Prostate gland (tissue), 2 donors: ENCODE data around the gene MEGF8. TPM values are rescaled to one million over a fixed set of nuclear protein-coding genes. Genes with fewer than 3 reads are reported as not detected.

Source experiments
- DNase-seq: peaks from one replicate; pipeline ENCODE4 v3.0.0-alpha.2; 2019; ENCODE audit warnings: low spot score
- H3K27ac ChIP-seq, 2 donors: fragments of 200-600 bp; sonication (generic); 2 replicates each; pipeline ENCODE4 v1.5.1; 2017 to 2019
- H3K27me3 ChIP-seq: fragments of 200-600 bp; sonication (generic); replicated peaks from 2 replicates; pipeline ENCODE4 v1.5.1; 2019; ENCODE audit not compliant: insufficient read depth
- H3K36me3 ChIP-seq, 2 donors: fragments of 200-600 bp; sonication (generic); 1 replicate in 1 of 2; 2 replicates in 1 of 2; pipeline versions ENCODE4 v1.5.1 to v1.8.1; 2017 to 2019
- H3K4me1 ChIP-seq: fragments of 200-600 bp; sonication (generic); replicated peaks from 2 replicates; pipeline ENCODE4 v1.5.1; 2019
- H3K4me3 ChIP-seq, 2 donors: fragments of 200-600 bp; sonication (generic); 2 replicates each; pipeline ENCODE4 v1.5.1; 2017 to 2019
- H3K9me3 ChIP-seq: fragments of 200-600 bp; sonication (generic); 2 replicates; pipeline ENCODE4 v1.5.1; 2017
- CTCF ChIP-seq, 4 experiments: fragments of 200-600 bp in 2 of 4; fragments of 450-650 bp in 2 of 4; sonication (generic) in 2 of 4; IDR thresholded peaks; 1 replicate in 3 of 4; 2 replicates in 1 of 4; pipeline ENCODE4 v1.5.1; 2016 to 2019; ENCODE audit warnings: antibody characterized with exemption in 4 of 4, mild to moderate bottlenecking in 2 of 4, moderate library complexity in 2 of 4
- POLR2A ChIP-seq: fragments of 450-650 bp; IDR thresholded peaks from one replicate; pipeline ENCODE4 v1.6.1; 2016; ENCODE audit warnings: antibody characterized with exemption, mild to moderate bottlenecking
- POLR2AphosphoS5 ChIP-seq: sonication (generic); formaldehyde crosslinking; IDR thresholded peaks from one replicate; pipeline ENCODE4 v1.6.1; 2017; ENCODE audit warnings: antibody characterized with exemption
- WGBS: methylation state at CpG from one replicate; pipeline ENCODE4 v1.1.5; 2018; 5-methylcytosine and 5-hydroxymethylcytosine counted together
- intact Hi-C: fragments of 100-400 bp; cut with DNase I; formaldehyde crosslinking; loops from one replicate; pipeline ENCODE4 v1.14.2; 2022
- total RNA-seq, 2 donors: library from RNA; depleted of rRNA; stranded (reverse); fragments of >200 nt; gene quantifications; one replicate each; pipeline ENCODE4 v1.1.0, GENCODE V29; 2016

MEGF8 gene
- total RNA-seq, 2 donors from 2014 or later: 22.8 to 30.7 TPM

GRCh38 chr19:42421591-42422031 lies 96.2 kb downstream of the MEGF8 start:
- Histone ChIP-seq H3K4me1 (no peaks in the 10 kb centered on the region), H3K27ac (no peak overlapping the region), H3K27me3 (no peaks in the 10 kb centered on the region), H3K9me3 (no peaks in the 10 kb centered on the region), H3K36me3 (no peaks in the 10 kb centered on the region), H3K4me3 (no peak overlapping the region)
- WGBS: 69% methylated on average over 9 of the region's 9 CpGs
- DNase-seq: no peak
- intact Hi-C loops: no loop called here
- no peak for TF ChIP-seq CTCF (IDR thresholded peaks at IDR 0.05)

- Histone ChIP-seq H3K9me3 (no peaks in the 10 kb centered on the region), H3K27me3 (no peaks in the 10 kb centered on the region), H3K27ac (peak overlapping the region in 1 of 2 donors; percentile 41), H3K36me3 (no peaks in the 10 kb centered on the region), H3K4me1 (no peaks in the 10 kb centered on the region), H3K4me3 (peak overlapping the region; percentile 38 to 46)
- 53% methylated on average over 17 of the region's 17 CpGs for WGBS
- TF ChIP-seq CTCF (IDR thresholded peaks at IDR 0.05) (no peak), POLR2A (no peak), POLR2AphosphoS5 (no peak)
- no peak for DNase-seq
- intact Hi-C loops: no loop called here
These were observed 96.9 kb downstream of the MEGF8 start for GRCh38 chr19:42422092-42422900.

- TF ChIP-seq CTCF (IDR thresholded peaks at IDR 0.05) (no peak), POLR2AphosphoS5 (no peak), POLR2A (no peak)
- 3% methylated on average over 34 of the region's 38 CpGs for WGBS
- no peaks in the 10 kb centered on the region for H3K9me3 ChIP-seq
- H3K27ac ChIP-seq: peak overlapping the region; percentile 41 to 45
- no peak for DNase-seq
- peak overlapping the region; percentile 38 to 46 for H3K4me3 ChIP-seq
- H3K4me1 ChIP-seq: no peaks in the 10 kb centered on the region
- no peaks in the 10 kb centered on the region for H3K36me3 ChIP-seq
- no peaks in the 10 kb centered on the region for H3K27me3 ChIP-seq
- intact Hi-C loops: no loop called here
These were observed 97.5 kb downstream of the MEGF8 start for GRCh38 chr19:42422901-42423461.

- intact Hi-C loops: no loop called here
- H3K9me3 ChIP-seq: no peaks in the 10 kb centered on the region
- H3K27ac ChIP-seq: peak overlapping the region; percentile 41 to 45
- no peaks in the 10 kb centered on the region for H3K27me3 ChIP-seq
- DNase-seq: peak; percentile 86
- no peaks in the 10 kb centered on the region for H3K4me1 ChIP-seq
- TF ChIP-seq CTCF (IDR thresholded peaks at IDR 0.05) (peak in 1 of 4 experiments; percentile 10), POLR2A (peak; percentile 57), POLR2AphosphoS5 (peak; percentile 70)
- H3K36me3 ChIP-seq: no peaks in the 10 kb centered on the region
- peak overlapping the region; percentile 38 to 46 for H3K4me3 ChIP-seq
- 3% methylated on average over 65 of the region's 65 CpGs for WGBS
These were observed 98.3 kb downstream of the MEGF8 start for GRCh38 chr19:42423462-42424344.
